HepG2 (cell line): ENCODE measurements around the gene PMM2. TPM values are rescaled to one million over a fixed set of nuclear protein-coding genes. Genes with fewer than 3 reads are reported as not detected.

Experiments
- ADNP ChIP-seq: sonication (generic); formaldehyde crosslinking; IDR thresholded peaks from 2 replicates; pipeline ENCODE4 v1.4.0; 2020; ENCODE audit warnings: missing genetic modification reagents
- ARNTL ChIP-seq: sonication (generic); formaldehyde crosslinking; IDR thresholded peaks from 2 replicates; pipeline ENCODE4 v1.4.0; 2020; ENCODE audit warnings: mild to moderate bottlenecking, missing genetic modification reagents
- ETV6 ChIP-seq: sonication (generic); formaldehyde crosslinking; conservative IDR thresholded peaks from 2 replicates; pipeline ENCODE4 v1.4.0; 2020; ENCODE audit warnings: missing genetic modification reagents
- FOXK2 ChIP-seq: fragments of 450-650 bp; IDR thresholded peaks from 2 replicates; pipeline ENCODE4 v1.6.1; 2016
- HBP1 ChIP-seq: IDR thresholded peaks from 2 replicates; pipeline ENCODE4 v1.6.1; 2016; ENCODE audit warnings: low read depth, control low read depth
- KMT2A ChIP-seq: sonication (generic); formaldehyde crosslinking; IDR thresholded peaks from 2 replicates; pipeline ENCODE4 v1.4.0; 2020; ENCODE audit warnings: missing genetic modification reagents
- LRRFIP1 ChIP-seq: sonication (generic); formaldehyde crosslinking; conservative IDR thresholded peaks from 2 replicates; pipeline ENCODE4 v1.4.0; 2020; ENCODE audit warnings: missing genetic modification reagents
- PHF21A ChIP-seq: sonication (generic); formaldehyde crosslinking; IDR thresholded peaks from 2 replicates; pipeline ENCODE4 v1.5.0; 2020; ENCODE audit warnings: mild to moderate bottlenecking, missing genetic modification reagents
- RAD21 ChIP-seq: fragments of 450-650 bp; formaldehyde crosslinking; IDR thresholded peaks from 2 replicates; pipeline ENCODE4 v1.5.0; 2020; ENCODE audit warnings: mild to moderate bottlenecking
- RBM22 ChIP-seq: fragments of 200-400 bp; formaldehyde crosslinking; optimal IDR thresholded peaks from 2 replicates; pipeline ENCODE3; 2017; ENCODE audit warnings: mild to moderate bottlenecking, low read length, moderate library complexity
- SOX13 ChIP-seq, 3 experiments: fragments of 450-650 bp in 1 of 3; sonication (generic) in 1 of 3; formaldehyde crosslinking in 1 of 3; IDR thresholded peaks in 2 of 3; conservative IDR thresholded peaks in 1 of 3; 2 replicates each; pipeline versions ENCODE4 v1.5.0 to v1.6.1; 2016 to 2020; ENCODE audit warnings: antibody characterized with exemption in 1 of 3, mild to moderate bottlenecking in 1 of 3, missing compliant biosample characterization in 1 of 3, missing genetic modification reagents in 1 of 3, moderate library complexity in 1 of 3
- SP1 ChIP-seq, 2 experiments: fragments of 450-650 bp in 1 of 2; sonication (generic) in 1 of 2; formaldehyde crosslinking in 1 of 2; IDR thresholded peaks; 2 replicates each; pipeline versions ENCODE4 v1.4.0 to v1.6.1; 2016 to 2020; ENCODE audit warnings: missing genetic modification reagents in 1 of 2
- STAG1 ChIP-seq: sonication (generic); formaldehyde crosslinking; IDR thresholded peaks from 2 replicates; pipeline ENCODE4 v1.4.0; 2020; ENCODE audit warnings: missing genetic modification reagents
- ZMAT3 ChIP-seq: sonication (generic); formaldehyde crosslinking; conservative IDR thresholded peaks from 2 replicates; pipeline ENCODE4 v1.7.0; 2021; ENCODE audit warnings: missing genetic modification reagents
- ZNF354B ChIP-seq: sonication (generic); formaldehyde crosslinking; IDR thresholded peaks from 2 replicates; pipeline ENCODE4 v1.8.0; 2022; ENCODE audit warnings: mild to moderate bottlenecking, missing genetic modification reagents
- ZNF629 ChIP-seq: sonication (generic); formaldehyde crosslinking; conservative IDR thresholded peaks from 2 replicates; pipeline ENCODE4 v1.5.0; 2020; ENCODE audit warnings: missing genetic modification reagents
- ZNF746 ChIP-seq: sonication (generic); formaldehyde crosslinking; IDR thresholded peaks from 2 replicates; pipeline ENCODE4 v1.8.0; 2022; ENCODE audit warnings: mild to moderate bottlenecking, missing genetic modification reagents
- ZNF749 ChIP-seq: sonication (generic); formaldehyde crosslinking; IDR thresholded peaks from 2 replicates; pipeline ENCODE4 v1.8.0; 2022; ENCODE audit warnings: mild to moderate bottlenecking, missing genetic modification reagents, moderate library complexity, borderline replicate concordance
- ZNF770 ChIP-seq: sonication (generic); formaldehyde crosslinking; IDR thresholded peaks from 2 replicates; pipeline ENCODE4 v1.5.0; 2020; ENCODE audit warnings: mild to moderate bottlenecking, missing genetic modification reagents
- polyA plus RNA-seq, 8 experiments: library from polyadenylated mRNA; depleted of rRNA in 3 of 8; stranded (reverse) in 7 of 8; unstranded in 1 of 8; fragments of >200 nt; fragmentation: Illumina TruSeq in 4 of 8; extraction: Trizol in 4 of 8; gene quantifications; 2 replicates each; pipeline versions ENCODE4 v1.2.1 to v1.2.3, GENCODE V29; 2011 to 2016; ENCODE audit warnings: low read depth in 4 of 8, missing spikeins in 1 of 8, mixed read lengths in 1 of 8; ENCODE audit not compliant: insufficient read depth in 1 of 8
- total RNA-seq, 5 experiments: library from RNA; depleted of rRNA; stranded (reverse); fragments of >200 nt; fragmentation: Illumina TruSeq; extraction: Trizol; gene quantifications; 2 replicates each; pipeline ENCODE4 v1.2.3, GENCODE V29; 2016; ENCODE audit warnings: low read depth in 1 of 5
- TF ChIP-seq, protein P1 (sequence below): sonication (generic); formaldehyde crosslinking; IDR thresholded peaks from 2 replicates; pipeline ENCODE4 v1.9.0; 2022; ENCODE audit warnings: missing genetic modification reagents, mild to moderate bottlenecking, borderline replicate concordance

The PMM2 gene
- total and polyA plus RNA-seq, 2 of the 13 experiments (the other 11 are each of a cell fraction or from before 2014, with no cell fraction given) = 52.2 to 93.7 TPM

- TF ChIP-seq SP1 (IDR thresholded peaks at IDR 0.05) (no peak), SP1 (CRISPR knock-in tag; IDR thresholded peaks at IDR 0.05) (peak; percentile 24; the same call in 1 of the 2 replicates), ZMAT3 (peak; percentile 51; the same call in 1 of the 2 replicates), FOXK2 (no peak), HBP1 (CRISPR knock-in tag) (0 out of 2 replicates have a peak, but pooled peaks have one; percentile 71), ZNF770 (CRISPR knock-in tag) (peak; percentile 58; the same call in 1 of the 2 replicates), ZNF746 (0 out of 2 replicates have a peak, but pooled peaks have one; percentile 9), ADNP (CRISPR knock-in tag) (peak; percentile 71), ZNF749 (CRISPR knock-in tag) (no peak), SOX13 (IDR thresholded peaks at IDR 0.05) (no peak), SOX13 (CRISPR knock-in tag; conservative IDR thresholded peaks at IDR 0.05 in 1 of 2, IDR thresholded peaks at IDR 0.05 in 1 of 2) (peak in 1 of 2 experiments; percentile 36; a peak in 1 of 4 replicates), ZNF629 (peak; percentile 98), RAD21 (CRISPR knock-in tag) (0 out of 2 replicates have a peak, but pooled peaks have one; percentile 10), ZNF354B (CRISPR knock-in tag) (0 out of 2 replicates have a peak, but pooled peaks have one; percentile 49), PHF21A (CRISPR knock-in tag) (peak; percentile 50), ETV6 (CRISPR knock-in tag) (peak; percentile 37; the same call in 1 of the 2 replicates), RBM22 (peak; percentile 1), STAG1 (peak; percentile 20; the same call in 1 of the 2 replicates), KMT2A (CRISPR knock-in tag) (peak; percentile 17; the same call in 1 of the 2 replicates), ARNTL (CRISPR knock-in tag) (0 out of 2 replicates have a peak, but pooled peaks have one; percentile 5), LRRFIP1 (CRISPR knock-in tag) (no peak)
- TF ChIP-seq, protein P1, sequence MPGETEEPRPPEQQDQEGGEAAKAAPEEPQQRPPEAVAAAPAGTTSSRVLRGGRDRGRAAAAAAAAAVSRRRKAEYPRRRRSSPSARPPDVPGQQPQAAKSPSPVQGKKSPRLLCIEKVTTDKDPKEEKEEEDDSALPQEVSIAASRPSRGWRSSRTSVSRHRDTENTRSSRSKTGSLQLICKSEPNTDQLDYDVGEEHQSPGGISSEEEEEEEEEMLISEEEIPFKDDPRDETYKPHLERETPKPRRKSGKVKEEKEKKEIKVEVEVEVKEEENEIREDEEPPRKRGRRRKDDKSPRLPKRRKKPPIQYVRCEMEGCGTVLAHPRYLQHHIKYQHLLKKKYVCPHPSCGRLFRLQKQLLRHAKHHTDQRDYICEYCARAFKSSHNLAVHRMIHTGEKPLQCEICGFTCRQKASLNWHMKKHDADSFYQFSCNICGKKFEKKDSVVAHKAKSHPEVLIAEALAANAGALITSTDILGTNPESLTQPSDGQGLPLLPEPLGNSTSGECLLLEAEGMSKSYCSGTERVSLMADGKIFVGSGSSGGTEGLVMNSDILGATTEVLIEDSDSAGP (CRISPR knock-in tag) = 0 out of 2 replicates have a peak, but pooled peaks have one; percentile 58
These were observed 64.1 kb downstream of the PMM2 start (continued) for GRCh38 chr16:8861563-8862308.
